Measurements from ENCODE around the gene MCMBP.

The MCMBP gene

GRCh38 chr10:119826771-119827170 is 45.9 kb downstream of the MCMBP start:
- no peak overlapping the region for H3K4me2 ChIP-seq (ENCODE audit: low read length)
- H4K5ac ChIP-seq (ENCODE audit: low read length), result no peak overlapping the region
- no peak overlapping the region for H3K27ac ChIP-seq (ENCODE audit: low read depth, low read length)
- H3K36me3 ChIP-seq (ENCODE audit: control insufficient read depth, insufficient read depth, low read length), result peaks cover 3% of the 10 kb centered on the region
- no peak overlapping the region for H3K4me3 ChIP-seq (ENCODE audit: low read length)
- H3K27me3 ChIP-seq (ENCODE audit: insufficient read depth, low read length, poor library complexity), result no peaks in the 10 kb centered on the region
- H3K79me2 ChIP-seq (ENCODE audit: control insufficient read depth, insufficient read depth, low read length), result no peaks in the 10 kb centered on the region
- H3K56ac ChIP-seq (ENCODE audit: low read length), result no peak overlapping the region
- H2AK5ac ChIP-seq (ENCODE audit: low read length), result no peak overlapping the region
- no peak overlapping the region for H3K9ac ChIP-seq (ENCODE audit: low read length)
- no peak overlapping the region for H4K8ac ChIP-seq (ENCODE audit: low read depth, low read length)
- H3K18ac ChIP-seq (ENCODE audit: low read length), result no peak overlapping the region
- no peak overlapping the region for H3K23ac ChIP-seq (ENCODE audit: low read length)
- no peak overlapping the region for H2BK120ac ChIP-seq (ENCODE audit: low read depth, low read length)
- H2BK15ac ChIP-seq (replicated peaks; ENCODE audit: low read depth), result no peak overlapping the region
- H2BK5ac ChIP-seq (ENCODE audit: low read length), result no peak overlapping the region
- no peaks in the 10 kb centered on the region for H3K4me1 ChIP-seq (ENCODE audit: control insufficient read depth, low read depth, low read length)
- H3K79me1 ChIP-seq (ENCODE audit: low read length), result no peaks in the 10 kb centered on the region
- H3K4ac ChIP-seq (ENCODE audit: low read depth, low read length), result no peak overlapping the region
- DNase-seq, result no peak
- WGBS (ENCODE audit: extremely low coverage, insufficient coverage, low lambda C conversion rate), result no CpG with 5 or more reads among the region's 6 CpGs

- no peaks in the 10 kb centered on the region for H3K79me1 ChIP-seq (ENCODE audit: low read length)
- no peak overlapping the region for H2AK5ac ChIP-seq (ENCODE audit: low read length)
- no peak overlapping the region for H2BK15ac ChIP-seq (replicated peaks; ENCODE audit: low read depth)
- H3K56ac ChIP-seq (ENCODE audit: low read length), result no peak overlapping the region
- H3K23ac ChIP-seq (ENCODE audit: low read length), result no peak overlapping the region
- no peak overlapping the region for H3K27ac ChIP-seq (ENCODE audit: low read depth, low read length)
- no peaks in the 10 kb centered on the region for H3K27me3 ChIP-seq (ENCODE audit: insufficient read depth, low read length, poor library complexity)
- H3K4me2 ChIP-seq (ENCODE audit: low read length), result no peak overlapping the region
- no peak overlapping the region for H3K4ac ChIP-seq (ENCODE audit: low read depth, low read length)
- no peak overlapping the region for H3K9ac ChIP-seq (ENCODE audit: low read length)
- H2BK120ac ChIP-seq (ENCODE audit: low read depth, low read length), result no peak overlapping the region
- no peaks in the 10 kb centered on the region for H3K4me1 ChIP-seq (ENCODE audit: control insufficient read depth, low read depth, low read length)
- no peak overlapping the region for H3K4me3 ChIP-seq (ENCODE audit: low read length)
- H3K79me2 ChIP-seq (ENCODE audit: control insufficient read depth, insufficient read depth, low read length), result peaks cover 10% of the 10 kb centered on the region
- no peak overlapping the region for H4K5ac ChIP-seq (ENCODE audit: low read length)
- H3K36me3 ChIP-seq (ENCODE audit: control insufficient read depth, insufficient read depth, low read length), result peaks cover 2% of the 10 kb centered on the region
- DNase-seq, result no peak
- H4K8ac ChIP-seq (ENCODE audit: low read depth, low read length), result no peak overlapping the region
- no CpG with 5 or more reads among the region's 3 CpGs for WGBS (ENCODE audit: extremely low coverage, insufficient coverage, low lambda C conversion rate)
- no peak overlapping the region for H3K18ac ChIP-seq (ENCODE audit: low read length)
- no peak overlapping the region for H2BK5ac ChIP-seq (ENCODE audit: low read length)
Measured at GRCh38 chr10:119824299-119824698, 48.3 kb downstream of the MCMBP start.

GRCh38 chr10:119821182-119821581 is 51.5 kb downstream of the MCMBP start:
- no peaks in the 10 kb centered on the region for H3K79me1 ChIP-seq (ENCODE audit: low read length)

GRCh38 chr10:119818889-119819270 is 53.8 kb downstream of the MCMBP start:
- Histone ChIP-seq H2BK5ac (ENCODE audit: low read length) (no peak overlapping the region), H3K36me3 (ENCODE audit: control insufficient read depth, insufficient read depth, low read length) (no peaks in the 10 kb centered on the region), H3K27me3 (ENCODE audit: insufficient read depth, low read length, poor library complexity) (no peaks in the 10 kb centered on the region), H3K4me2 (ENCODE audit: low read length) (peak overlapping the region; percentile 52), H3K9ac (ENCODE audit: low read length) (peak overlapping the region; percentile 80), H2BK15ac (replicated peaks; ENCODE audit: low read depth) (no peak overlapping the region), H3K4ac (ENCODE audit: low read depth, low read length) (no peak overlapping the region), H3K27ac (ENCODE audit: low read depth, low read length) (peak overlapping the region; percentile 13), H3K23ac (ENCODE audit: low read length) (no peak overlapping the region), H3K79me1 (ENCODE audit: low read length) (no peaks in the 10 kb centered on the region), H2BK120ac (ENCODE audit: low read depth, low read length) (no peak overlapping the region), H4K8ac (ENCODE audit: low read depth, low read length) (no peak overlapping the region), H3K18ac (ENCODE audit: low read length) (no peak overlapping the region), H3K4me3 (ENCODE audit: low read length) (peak overlapping the region; percentile 51), H2AK5ac (ENCODE audit: low read length) (no peak overlapping the region), H4K5ac (ENCODE audit: low read length) (no peak overlapping the region), H3K4me1 (ENCODE audit: control insufficient read depth, low read depth, low read length) (no peaks in the 10 kb centered on the region), H3K79me2 (ENCODE audit: control insufficient read depth, insufficient read depth, low read length) (peaks cover 12% of the 10 kb centered on the region), H3K56ac (ENCODE audit: low read length) (peak overlapping the region; percentile 87)
- DNase-seq, result peak; percentile 84
- no CpG with 5 or more reads among the region's 10 CpGs for whole genome bisulfite sequencing (ENCODE audit: extremely low coverage, insufficient coverage, low lambda C conversion rate)

More at GRCh38 chr10:119821182-119821581, 51.5 kb downstream of the MCMBP start:
- Histone ChIP-seq H3K4me1 (ENCODE audit: control insufficient read depth, low read depth, low read length) (no peaks in the 10 kb centered on the region), H2BK5ac (ENCODE audit: low read length) (no peak overlapping the region), H4K8ac (ENCODE audit: low read depth, low read length) (no peak overlapping the region), H3K18ac (ENCODE audit: low read length) (no peak overlapping the region), H3K4me3 (ENCODE audit: low read length) (no peak overlapping the region), H2BK120ac (ENCODE audit: low read depth, low read length) (no peak overlapping the region), H4K5ac (ENCODE audit: low read length) (no peak overlapping the region), H3K56ac (ENCODE audit: low read length) (no peak overlapping the region), H3K9ac (ENCODE audit: low read length) (no peak overlapping the region), H3K27me3 (ENCODE audit: insufficient read depth, low read length, poor library complexity) (no peaks in the 10 kb centered on the region), H3K4ac (ENCODE audit: low read depth, low read length) (no peak overlapping the region), H3K23ac (ENCODE audit: low read length) (no peak overlapping the region), H2AK5ac (ENCODE audit: low read length) (no peak overlapping the region), H3K4me2 (ENCODE audit: low read length) (no peak overlapping the region), H3K79me2 (ENCODE audit: control insufficient read depth, insufficient read depth, low read length) (peaks cover 12% of the 10 kb centered on the region), H3K27ac (ENCODE audit: low read depth, low read length) (no peak overlapping the region), H2BK15ac (replicated peaks; ENCODE audit: low read depth) (no peak overlapping the region), H3K36me3 (ENCODE audit: control insufficient read depth, insufficient read depth, low read length) (no peaks in the 10 kb centered on the region)
- no peak for DNase-seq
- WGBS (ENCODE audit: extremely low coverage, insufficient coverage, low lambda C conversion rate), result no CpG with 5 or more reads among the region's 4 CpGs

GRCh38 chr10:119817991-119818888 is 54.4 kb downstream of the MCMBP start:
- no peak overlapping the region for H2BK120ac ChIP-seq (ENCODE audit: low read depth, low read length)
- no peak overlapping the region for H3K4ac ChIP-seq (ENCODE audit: low read depth, low read length)
- peak overlapping the region; percentile 51 for H3K4me3 ChIP-seq (ENCODE audit: low read length)
- no peak overlapping the region for H2BK15ac ChIP-seq (replicated peaks; ENCODE audit: low read depth)
- H4K8ac ChIP-seq (ENCODE audit: low read depth, low read length), result no peak overlapping the region
- no peaks in the 10 kb centered on the region for H3K79me1 ChIP-seq (ENCODE audit: low read length)
- H3K27ac ChIP-seq (ENCODE audit: low read depth, low read length), result peak overlapping the region; percentile 18
- H3K23ac ChIP-seq (ENCODE audit: low read length), result no peak overlapping the region
- H2AK5ac ChIP-seq (ENCODE audit: low read length), result no peak overlapping the region
- H4K5ac ChIP-seq (ENCODE audit: low read length), result no peak overlapping the region
- H3K79me2 ChIP-seq (ENCODE audit: control insufficient read depth, insufficient read depth, low read length), result peaks cover 12% of the 10 kb centered on the region
- H3K9ac ChIP-seq (ENCODE audit: low read length), result peak overlapping the region; percentile 80
- H3K36me3 ChIP-seq (ENCODE audit: control insufficient read depth, insufficient read depth, low read length), result no peaks in the 10 kb centered on the region
- H3K4me1 ChIP-seq (ENCODE audit: control insufficient read depth, low read depth, low read length), result no peaks in the 10 kb centered on the region
- DNase-seq, result peak; percentile 98
- no peaks in the 10 kb centered on the region for H3K27me3 ChIP-seq (ENCODE audit: insufficient read depth, low read length, poor library complexity)
- H3K56ac ChIP-seq (ENCODE audit: low read length), result peak overlapping the region; percentile 87
- H3K4me2 ChIP-seq (ENCODE audit: low read length), result peak overlapping the region; percentile 52
- H3K18ac ChIP-seq (ENCODE audit: low read length), result no peak overlapping the region
- H2BK5ac ChIP-seq (ENCODE audit: low read length), result peak overlapping the region; percentile 23
- no CpG with 5 or more reads among the region's 84 CpGs for WGBS (ENCODE audit: extremely low coverage, insufficient coverage, low lambda C conversion rate)
